COR-L47 (cell line): ENCODE measurements around the gene COQ4.
"Not testable (repeated sequence)": the region's sequence is repeated elsewhere in the genome, so short reads cannot be mapped to it uniquely, and the experiment has no call there.

ENCODE experiments used
- DNase-seq: peaks from one replicate; lab custom pipeline; 2025; lab: John Stamatoyannopoulos, UW

COQ4 gene

GRCh38 chr9:128322404-128323211, at the start of gene COQ4, which contains the start of gene TRUB2:
COQ4 (plus strand) TSS chr9:128322839; CDS start chr9:128322859, 20 bp downstream.
TRUB2 (minus strand) TSS chr9:128322447; CDS start chr9:128322408, 39 bp downstream.
- DNase-seq: peak; percentile 96

- DNase-seq: no peak
These were observed 48.4 kb upstream of the COQ4 start for GRCh38 chr9:128274245-128274644.

GRCh38 chr9:128275198-128276007, 47.2 kb upstream of the COQ4 start, which contains the start of gene GOLGA2:
GOLGA2 (minus strand) TSS chr9:128276007; CDS start chr9:128275976, 31 bp downstream.
- no peak for DNase-seq

- DNase-seq: peak; percentile 100
These were observed 46.5 kb upstream of the COQ4 start, which contains the start of gene SWI5 for GRCh38 chr9:128276008-128276573. SWI5 (plus strand) TSS chr9:128276276.

GRCh38 chr9:128276574-128277270, 45.9 kb upstream of the COQ4 start:
- peak; percentile 8 for DNase-seq

- DNase-seq: not testable (repeated sequence)
These were observed 43.3 kb upstream of the COQ4 start for GRCh38 chr9:128279088-128280073.

- DNase-seq: no peak
These were observed 42.5 kb upstream of the COQ4 start for GRCh38 chr9:128280084-128280622.

- no peak for DNase-seq
These were observed 40.1 kb upstream of the COQ4 start for GRCh38 chr9:128282500-128282899.

GRCh38 chr9:128285033-128285784, 37.4 kb upstream of the COQ4 start:
- DNase-seq: no peak

GRCh38 chr9:128286440-128286839, 36.2 kb upstream of the COQ4 start:
- no peak for DNase-seq

- DNase-seq: no peak
These were observed 34.2 kb upstream of the COQ4 start for GRCh38 chr9:128288273-128289004.

GRCh38 chr9:128292009-128292408, 30.6 kb upstream of the COQ4 start:
- no peak for DNase-seq

GRCh38 chr9:128293091-128293490, 29.5 kb upstream of the COQ4 start:
- DNase-seq: no peak

GRCh38 chr9:128294142-128294541, 28.5 kb upstream of the COQ4 start:
- DNase-seq: no peak

GRCh38 chr9:128296340-128297220, 26.1 kb upstream of the COQ4 start:
- no peak for DNase-seq

GRCh38 chr9:128297221-128297773, 25.3 kb upstream of the COQ4 start:
- no peak for DNase-seq
